Measurements from ENCODE around the gene LRRC56. TPM values are rescaled to one million over a fixed set of nuclear protein-coding genes. Genes with fewer than 3 reads are reported as not detected.
A peak's percentile ranks its signal among the peaks of the same experiment; 100 is the strongest.

Gene LRRC56
- total RNA-seq, 1 donor from 2014 or later: 2.0 TPM

- no peak for DNase-seq (ENCODE audit: low read depth)
Observed at GRCh38 chr11:559020-559620, 21.8 kb downstream of the LRRC56 start.

GRCh38 chr11:559712-560304 lies 22.5 kb downstream of the LRRC56 start:
- DNase-seq (ENCODE audit: low read depth): peak; percentile 38

- DNase-seq (ENCODE audit: low read depth): peak; percentile 41
Observed at GRCh38 chr11:560305-561147, 23.2 kb downstream of the LRRC56 start, which contains the start of the genes LMNTD2 and RASSF7. Gene LMNTD2, minus strand, starts transcription at chr11:560738. Its CDS starts 22 bp downstream, at chr11:560716. Gene RASSF7, plus strand, starts transcription at chr11:560970. Its CDS starts 799 bp downstream, at chr11:561769.

GRCh38 chr11:561148-562003 lies 24.0 kb downstream of the LRRC56 start:
- peak; percentile 88 for DNase-seq (ENCODE audit: low read depth)

GRCh38 chr11:562046-562645 lies 24.8 kb downstream of the LRRC56 start:
- DNase-seq (ENCODE audit: low read depth): no peak

GRCh38 chr11:563066-563811 lies 25.9 kb downstream of the LRRC56 start:
- DNase-seq (ENCODE audit: low read depth): no peak

GRCh38 chr11:563812-564578 lies 26.7 kb downstream of the LRRC56 start:
- no peak for DNase-seq (ENCODE audit: low read depth)

GRCh38 chr11:565921-566509 lies 28.7 kb downstream of the LRRC56 start:
- DNase-seq (ENCODE audit: low read depth): peak; percentile 23

- DNase-seq (ENCODE audit: low read depth): no peak
Observed at GRCh38 chr11:567011-567628, 29.8 kb downstream of the LRRC56 start.

GRCh38 chr11:567629-568292 lies 30.4 kb downstream of the LRRC56 start:
- DNase-seq (ENCODE audit: low read depth): no peak

GRCh38 chr11:568306-569157 lies 31.2 kb downstream of the LRRC56 start:
- peak; percentile 75 for DNase-seq (ENCODE audit: low read depth)

GRCh38 chr11:569158-569885 lies 32.0 kb downstream of the LRRC56 start:
- DNase-seq (ENCODE audit: low read depth): no peak

GRCh38 chr11:571802-572185 lies 34.5 kb downstream of the LRRC56 start:
- DNase-seq (ENCODE audit: low read depth): no peak

- DNase-seq (ENCODE audit: low read depth): no peak
Observed at GRCh38 chr11:573146-573759, 35.9 kb downstream of the LRRC56 start.

GRCh38 chr11:574031-574570 lies 36.8 kb downstream of the LRRC56 start:
- DNase-seq (ENCODE audit: low read depth): peak; percentile 25
